ENCODE measurements around the gene SNX5. TPM values are rescaled to one million over a fixed set of nuclear protein-coding genes. Genes with fewer than 3 reads are reported as not detected.

Gene SNX5
- total RNA-seq, 1 experiment from 2014 or later, result 90.8 TPM

- intact Hi-C loops (cut with micrococcal nuclease; ENCODE audit: unreplicated experiment) (no loop called here), in situ Hi-C loops (cut with HindIII; ENCODE audit: low pct_unique_long_range_greater_than_20kb, low sequenced_read_pairs) (no loop called here)
- H3K27ac ChIP-seq (ENCODE audit: low read length), result no peak overlapping the region
- POLR2A ChIA-PET, result no interaction called here
- TF ChIP-seq TCF7L2 (IDR thresholded peaks at IDR 0.05; ENCODE audit: low read depth, low read length) (no peak), CTCF (IDR thresholded peaks at IDR 0.05) (no peak), REST (IDR thresholded peaks at IDR 0.05; ENCODE audit: insufficient read depth in 1 of 2, low read depth in 2 of 2, low read length in 1 of 2) (no peak), SIN3A (IDR thresholded peaks at IDR 0.05; ENCODE audit: borderline replicate concordance, insufficient read depth, low read depth, low read length) (no peak), POLR2AphosphoS5 (IDR thresholded peaks at IDR 0.05; ENCODE audit: low read depth, low read length) (no peak)
- H3K4me1 ChIP-seq (ENCODE audit: control insufficient read depth, insufficient read depth, low read length), result no peaks in the 10 kb centered on the region
- H3K4me3 ChIP-seq (ENCODE audit: low read depth in 2 of 2, low read length in 2 of 2), result no peak overlapping the region
- no peak for DNase-seq (ENCODE audit: low read depth, low spot score)
- no TSS peak for BruUV-seq (replicated peaks)
- H3K27me3 ChIP-seq (ENCODE audit: control insufficient read depth, insufficient read depth, low read length), result no peaks in the 10 kb centered on the region
- CTCF ChIA-PET, result no interaction called here
- H3K36me3 ChIP-seq (ENCODE audit: control insufficient read depth, insufficient read depth, low read length), result no peaks in the 10 kb centered on the region
- no peaks in the 10 kb centered on the region for H3K9me3 ChIP-seq (ENCODE audit: control insufficient read depth, insufficient read depth, low read depth, low read length)
- ATAC-seq, result no peak
These were observed 44.3 kb upstream of the SNX5 start for GRCh38 chr20:18012901-18013300.

- no peaks in the 10 kb centered on the region for H3K4me1 ChIP-seq (ENCODE audit: control insufficient read depth, insufficient read depth, low read length)
- CTCF ChIA-PET, result no interaction called here
- ATAC-seq (no peak), DNase-seq (ENCODE audit: low read depth, low spot score) (no peak)
- TF ChIP-seq CTCF (IDR thresholded peaks at IDR 0.05) (no peak), SIN3A (IDR thresholded peaks at IDR 0.05; ENCODE audit: borderline replicate concordance, insufficient read depth, low read depth, low read length) (no peak), REST (IDR thresholded peaks at IDR 0.05; ENCODE audit: insufficient read depth in 1 of 2, low read depth in 2 of 2, low read length in 1 of 2) (no peak), TCF7L2 (IDR thresholded peaks at IDR 0.05; ENCODE audit: low read depth, low read length) (no peak), POLR2AphosphoS5 (IDR thresholded peaks at IDR 0.05; ENCODE audit: low read depth, low read length) (no peak)
- BruUV-seq (replicated peaks), result no TSS peak
- intact Hi-C loops (cut with micrococcal nuclease; ENCODE audit: unreplicated experiment), result no loop called here
- H3K27me3 ChIP-seq (ENCODE audit: control insufficient read depth, insufficient read depth, low read length), result no peaks in the 10 kb centered on the region
- H3K36me3 ChIP-seq (ENCODE audit: control insufficient read depth, insufficient read depth, low read length), result no peaks in the 10 kb centered on the region
- POLR2A ChIA-PET, result no interaction called here
- in situ Hi-C loops (cut with HindIII; ENCODE audit: low pct_unique_long_range_greater_than_20kb, low sequenced_read_pairs), result no loop called here
- no peak overlapping the region for H3K4me3 ChIP-seq (ENCODE audit: low read depth in 2 of 2, low read length in 2 of 2)
- H3K27ac ChIP-seq (ENCODE audit: low read length), result no peak overlapping the region
- no peaks in the 10 kb centered on the region for H3K9me3 ChIP-seq (ENCODE audit: control insufficient read depth, insufficient read depth, low read depth, low read length)
These were observed 43.5 kb upstream of the SNX5 start for GRCh38 chr20:18011951-18012645.
